H1 (cell line): Measurements from ENCODE around the gene USP10.

Experiments used
- CEBPB ChIP-seq: IDR thresholded peaks from 2 replicates; pipeline ENCODE4 v1.6.1; 2012; ENCODE audit warnings: low read depth, low read length
- CHD1 ChIP-seq: IDR thresholded peaks from 2 replicates; pipeline ENCODE4 v1.6.1; 2012; ENCODE audit warnings: low read depth, low read length, improper control_type of control experiment
- CREB1 ChIP-seq: IDR thresholded peaks from 2 replicates; pipeline ENCODE4 v1.6.1; 2012; ENCODE audit warnings: inconsistent platforms
- EP300 ChIP-seq, 2 experiments: IDR thresholded peaks; 1 replicate in 1 of 2; 2 replicates in 1 of 2; pipeline ENCODE4 v1.6.1; 2011 to 2012; ENCODE audit warnings: low read depth in 2 of 2, low read length in 2 of 2, mild to moderate bottlenecking in 2 of 2, borderline replicate concordance in 1 of 2, inconsistent platforms in 1 of 2, moderate library complexity in 1 of 2
- FOSL1 ChIP-seq: IDR thresholded peaks from 2 replicates; pipeline ENCODE4 v1.6.1; 2011; ENCODE audit warnings: mild to moderate bottlenecking, low read depth, low read length, moderate library complexity; ENCODE audit not compliant: insufficient read depth
- GABPA ChIP-seq: IDR thresholded peaks from 2 replicates; pipeline ENCODE4 v1.6.1; 2011; ENCODE audit warnings: mild to moderate bottlenecking, low read length, moderate library complexity, borderline replicate concordance; ENCODE audit not compliant: insufficient read depth
- JUND ChIP-seq: IDR thresholded peaks from 2 replicates; pipeline ENCODE4 v1.6.1; 2011; ENCODE audit warnings: mild to moderate bottlenecking, improper control_type of control experiment, low read length
- MAFK ChIP-seq: IDR thresholded peaks from 2 replicates; pipeline ENCODE4 v1.6.1; 2012; ENCODE audit warnings: low read depth, mild to moderate bottlenecking, improper control_type of control experiment, low read length
- POLR2A ChIP-seq, 2 experiments: IDR thresholded peaks; 1 replicate in 1 of 2; 2 replicates in 1 of 2; pipeline ENCODE4 v1.6.1; 2011; ENCODE audit warnings: low read depth in 2 of 2, low read length in 2 of 2, mild to moderate bottlenecking in 2 of 2; ENCODE audit errors: control extremely low read depth in 1 of 2
- POLR2AphosphoS5 ChIP-seq: IDR thresholded peaks from 2 replicates; pipeline ENCODE4 v1.6.1; 2011; ENCODE audit warnings: low read depth, low read length
- RAD21 ChIP-seq, 2 experiments: IDR thresholded peaks in 1 of 2; conservative IDR thresholded peaks in 1 of 2; 2 replicates each; pipeline ENCODE4 v1.6.1; 2011; ENCODE audit warnings: low read depth in 2 of 2, low read length in 2 of 2, improper control_type of control experiment in 1 of 2, inconsistent platforms in 1 of 2, mild to moderate bottlenecking in 1 of 2, moderate library complexity in 1 of 2
- SIN3A ChIP-seq, 2 experiments: IDR thresholded peaks in 1 of 2; conservative IDR thresholded peaks in 1 of 2; 2 replicates each; pipeline ENCODE4 v1.6.1; 2011 to 2012; ENCODE audit warnings: low read length in 2 of 2, improper control_type of control experiment in 1 of 2, low read depth in 1 of 2, mild to moderate bottlenecking in 1 of 2
- TAF1 ChIP-seq: IDR thresholded peaks from 2 replicates; pipeline ENCODE4 v1.6.1; 2011; ENCODE audit warnings: mild to moderate bottlenecking, low read depth, low read length
- TF ChIP-seq, protein P1 (sequence below), 3 experiments: IDR thresholded peaks; 1 replicate in 2 of 3; 2 replicates in 1 of 3; pipeline versions ENCODE4 v1.5.1 to v1.6.1; 2011; ENCODE audit warnings: low read length in 3 of 3, mild to moderate bottlenecking in 3 of 3, inconsistent platforms in 2 of 3, low read depth in 1 of 3, moderate library complexity in 1 of 3; ENCODE audit not compliant: insufficient read depth in 1 of 3; ENCODE audit errors: control extremely low read depth in 1 of 3

- TF ChIP-seq CREB1 (no peak), TAF1 (no peak), JUND (no peak), CHD1 (no peak), MAFK (no peak), SIN3A (conservative IDR thresholded peaks at IDR 0.05 in 1 of 2, IDR thresholded peaks at IDR 0.05 in 1 of 2; ENCODE audit: low read depth in 1 of 2, low read length in 2 of 2) (no peak), RAD21 (IDR thresholded peaks at IDR 0.05 in 1 of 2, conservative IDR thresholded peaks at IDR 0.05 in 1 of 2; ENCODE audit: low read depth in 2 of 2, low read length in 2 of 2) (no peak), GABPA (no peak), FOSL1 (no peak), CEBPB (no peak), POLR2AphosphoS5 (no peak), POLR2A (IDR thresholded peaks at IDR 0.05; ENCODE audit: control extremely low read depth in 1 of 2, low read depth in 2 of 2, low read length in 2 of 2) (no peak), EP300 (IDR thresholded peaks at IDR 0.05; ENCODE audit: borderline replicate concordance in 1 of 2, low read depth in 2 of 2, low read length in 2 of 2) (no peak)
- TF ChIP-seq, protein P1, sequence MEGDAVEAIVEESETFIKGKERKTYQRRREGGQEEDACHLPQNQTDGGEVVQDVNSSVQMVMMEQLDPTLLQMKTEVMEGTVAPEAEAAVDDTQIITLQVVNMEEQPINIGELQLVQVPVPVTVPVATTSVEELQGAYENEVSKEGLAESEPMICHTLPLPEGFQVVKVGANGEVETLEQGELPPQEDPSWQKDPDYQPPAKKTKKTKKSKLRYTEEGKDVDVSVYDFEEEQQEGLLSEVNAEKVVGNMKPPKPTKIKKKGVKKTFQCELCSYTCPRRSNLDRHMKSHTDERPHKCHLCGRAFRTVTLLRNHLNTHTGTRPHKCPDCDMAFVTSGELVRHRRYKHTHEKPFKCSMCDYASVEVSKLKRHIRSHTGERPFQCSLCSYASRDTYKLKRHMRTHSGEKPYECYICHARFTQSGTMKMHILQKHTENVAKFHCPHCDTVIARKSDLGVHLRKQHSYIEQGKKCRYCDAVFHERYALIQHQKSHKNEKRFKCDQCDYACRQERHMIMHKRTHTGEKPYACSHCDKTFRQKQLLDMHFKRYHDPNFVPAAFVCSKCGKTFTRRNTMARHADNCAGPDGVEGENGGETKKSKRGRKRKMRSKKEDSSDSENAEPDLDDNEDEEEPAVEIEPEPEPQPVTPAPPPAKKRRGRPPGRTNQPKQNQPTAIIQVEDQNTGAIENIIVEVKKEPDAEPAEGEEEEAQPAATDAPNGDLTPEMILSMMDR (IDR thresholded peaks at IDR 0.05; ENCODE audit: control extremely low read depth in 1 of 3, insufficient read depth in 1 of 3, low read depth in 1 of 3, low read length in 3 of 3): no peak
Observed at GRCh38 chr16:84654238-84654637, 45.6 kb upstream of the USP10 start.
